Breast epithelium (tissue), 3 donors: ENCODE results near the gene SH3BP5.

Experiments used
- CTCF ChIP-seq, 3 donors: fragments of 450-650 bp; IDR thresholded peaks; one replicate each; pipeline ENCODE4 v1.5.1; 2016 to 2017; ENCODE audit warnings: antibody characterized with exemption in 3 of 3, mild to moderate bottlenecking in 3 of 3, moderate library complexity in 3 of 3
- POLR2A ChIP-seq: fragments of 450-650 bp; IDR thresholded peaks from one replicate; pipeline ENCODE4 v1.6.1; 2016; ENCODE audit warnings: antibody characterized with exemption, mild to moderate bottlenecking, moderate library complexity
- POLR2AphosphoS5 ChIP-seq, 3 donors: sonication (generic); formaldehyde crosslinking; IDR thresholded peaks; one replicate each; pipeline ENCODE4 v1.6.1; 2017; ENCODE audit warnings: antibody characterized with exemption in 3 of 3

- no peak for TF ChIP-seq CTCF (IDR thresholded peaks at IDR 0.05)
- TF ChIP-seq POLR2A, result no peak
- TF ChIP-seq POLR2AphosphoS5 (IDR thresholded peaks at IDR 0.05), result no peak
Measured at GRCh38 chr3:15312550-15312949, 19.8 kb downstream of the SH3BP5 start.
